ENCODE measurements around the gene TTLL12. TPM values are rescaled to one million over a fixed set of nuclear protein-coding genes. Genes with fewer than 3 reads are reported as not detected.

TTLL12 gene
- total RNA-seq, 1 experiment from 2014 or later = 61.7 TPM

DNA sequence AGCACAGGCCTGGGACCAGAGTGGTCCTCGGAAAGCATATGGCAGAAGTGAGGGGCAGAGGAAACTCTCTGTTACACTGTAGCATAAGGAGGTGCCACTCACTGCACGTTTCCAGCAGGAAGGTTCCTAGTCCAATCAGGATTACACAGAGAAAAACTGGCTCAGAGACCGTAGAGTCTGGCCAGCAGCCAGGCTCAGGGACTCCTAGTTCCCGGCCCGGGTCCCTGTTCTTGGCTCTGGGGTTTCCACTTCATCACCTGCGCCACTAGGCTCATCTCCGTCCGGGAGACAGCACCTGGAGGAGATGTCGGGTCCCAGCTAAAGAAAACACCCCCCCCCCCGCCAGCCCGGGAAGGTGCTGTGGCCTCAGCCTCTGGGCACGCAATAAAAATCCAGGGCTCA is 1.1 kb downstream of the TTLL12 start:
- Histone ChIP-seq H3K27me3 (no peaks in the 10 kb centered on the region), H3K9me3 (no peaks in the 10 kb centered on the region), H3K36me3 (peaks cover 29% of the 10 kb centered on the region), H3K4me3 (peak overlapping the region; percentile 63)
- DNase-seq = peak; percentile 36

DNA sequence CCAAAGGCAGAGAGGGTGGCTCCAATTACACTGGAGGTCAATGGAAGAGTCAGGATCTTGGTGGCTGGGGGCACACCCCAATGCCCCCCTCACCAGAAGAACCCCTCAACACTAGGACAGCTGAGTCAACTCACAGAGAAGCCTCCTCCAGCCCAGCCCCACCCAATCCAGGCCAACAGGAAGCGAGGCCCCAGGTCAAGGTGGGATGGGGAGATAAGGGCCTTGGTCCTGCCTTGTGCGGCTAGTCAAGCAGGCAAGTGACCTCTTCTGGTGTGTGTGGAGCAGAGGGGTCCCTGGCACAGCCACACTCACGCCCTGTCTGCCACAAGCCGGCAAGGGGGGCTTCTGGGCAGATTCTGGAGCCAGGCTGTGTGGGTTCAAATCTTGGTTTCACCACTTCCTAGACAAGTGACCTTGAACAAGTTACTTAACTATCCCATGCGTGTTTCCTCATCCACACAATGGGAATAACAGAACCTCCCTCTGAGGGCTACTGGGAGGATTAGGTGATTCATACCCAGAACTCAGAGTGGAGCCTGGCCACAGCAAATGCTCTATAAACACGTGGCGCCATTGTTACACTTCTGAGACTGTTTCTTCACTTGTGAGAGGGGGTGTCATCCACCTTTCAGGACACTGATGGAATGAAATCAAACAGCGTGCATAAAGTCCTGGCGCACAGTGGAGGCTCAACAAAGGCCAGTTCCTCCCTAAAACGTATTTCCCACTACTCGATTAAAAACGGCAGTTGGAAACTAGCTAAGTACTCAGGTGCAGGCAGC is 3.2 kb downstream of the TTLL12 start:
- Histone ChIP-seq H3K27me3 (no peaks in the 10 kb centered on the region), H3K36me3 (peaks cover 43% of the 10 kb centered on the region), H3K9me3 (no peaks in the 10 kb centered on the region), H3K4me3 (no peak overlapping the region)
- DNase-seq = no peak

DNA sequence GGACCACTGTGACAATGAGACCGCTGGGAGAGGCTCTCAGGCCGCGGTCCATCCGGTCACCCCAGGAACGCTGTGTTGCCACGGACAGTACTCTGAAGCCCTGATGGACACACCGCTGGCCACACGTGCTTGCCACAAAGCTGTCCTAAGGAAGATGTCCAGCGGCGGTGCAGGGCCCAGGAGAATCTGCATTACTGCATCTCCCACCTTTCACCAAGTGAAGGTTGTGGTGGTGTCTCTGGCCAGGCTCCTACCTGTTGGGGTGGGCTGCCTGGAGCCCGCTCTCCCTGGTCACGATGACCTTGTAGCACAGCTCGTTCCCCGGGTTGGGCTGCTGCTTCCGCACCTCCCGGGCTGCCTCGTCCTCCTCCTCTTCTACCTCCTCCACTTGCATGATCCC is 4.2 kb downstream of the TTLL12 start:
- H3K4me3 ChIP-seq = no peak overlapping the region
- no peak for DNase-seq

DNA sequence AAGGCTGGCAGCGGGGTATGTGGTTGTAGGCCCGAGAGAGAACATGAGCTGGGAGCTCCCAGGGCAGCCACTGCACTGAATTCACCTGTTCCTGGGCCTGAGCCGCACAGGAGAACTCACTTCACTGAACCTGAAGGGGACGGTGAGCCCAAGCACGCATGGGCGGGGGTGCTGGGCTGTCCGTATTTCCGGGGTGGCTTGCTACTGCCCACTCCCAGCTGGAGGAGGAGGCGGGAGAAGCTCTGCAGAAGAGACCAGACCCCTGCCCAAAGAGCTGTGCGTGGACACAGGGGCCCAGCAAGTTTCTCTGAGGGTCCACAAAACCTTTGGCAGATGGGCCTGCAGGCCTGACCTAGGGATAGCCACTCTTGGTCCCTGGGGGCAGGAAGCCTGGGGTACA is 4.8 kb downstream of the TTLL12 start:
- Histone ChIP-seq H3K36me3 (peaks cover 49% of the 10 kb centered on the region), H3K9me3 (no peaks in the 10 kb centered on the region), H3K4me3 (no peak overlapping the region), H3K27me3 (no peaks in the 10 kb centered on the region)
- DNase-seq = no peak

More for the DNA sequence above, 4.2 kb downstream of the TTLL12 start:
- Histone ChIP-seq H3K36me3 (peaks cover 46% of the 10 kb centered on the region), H3K27me3 (no peaks in the 10 kb centered on the region), H3K9me3 (no peaks in the 10 kb centered on the region)

DNA sequence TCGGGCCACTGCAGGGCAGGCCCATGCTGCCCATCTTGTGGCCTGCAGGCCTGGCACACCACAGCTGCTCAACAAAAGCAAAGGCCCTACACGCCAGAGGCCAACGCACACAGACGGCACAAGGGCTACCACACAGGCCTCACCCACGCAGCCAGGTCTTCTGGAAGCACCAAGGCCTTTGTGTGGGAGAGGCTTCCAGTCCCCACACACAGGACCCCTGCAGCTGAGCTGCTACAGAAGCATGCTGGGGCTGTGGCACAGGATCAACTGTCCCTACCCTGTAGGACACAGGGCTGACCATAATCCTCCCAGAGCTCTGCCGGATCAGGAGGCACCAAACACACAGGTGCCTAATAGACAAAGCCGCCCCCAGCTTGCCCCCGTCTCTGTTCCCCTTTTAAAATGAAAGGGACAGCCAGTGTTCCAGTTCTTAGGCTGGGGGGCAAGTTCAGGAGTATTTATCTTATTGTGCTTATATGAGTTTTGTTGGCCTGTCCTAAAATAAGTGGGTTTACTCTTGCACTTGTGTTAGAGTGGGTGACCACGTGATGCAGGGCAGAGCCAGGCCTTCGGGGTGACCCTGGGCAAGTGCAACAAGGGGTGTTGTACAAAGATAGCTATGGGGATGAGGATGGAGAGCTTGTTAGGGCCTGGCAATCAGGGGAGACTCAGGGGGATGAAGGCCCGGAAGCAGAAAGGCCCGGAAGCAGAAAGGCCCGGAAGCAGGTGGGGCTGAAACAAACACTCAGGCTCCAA is 5.4 kb downstream of the TTLL12 start:
- peaks cover 49% of the 10 kb centered on the region for H3K36me3 ChIP-seq
- no peak overlapping the region for H3K4me3 ChIP-seq
- no peak for DNase-seq
- H3K9me3 ChIP-seq = no peaks in the 10 kb centered on the region
- H3K27me3 ChIP-seq = no peaks in the 10 kb centered on the region

DNA sequence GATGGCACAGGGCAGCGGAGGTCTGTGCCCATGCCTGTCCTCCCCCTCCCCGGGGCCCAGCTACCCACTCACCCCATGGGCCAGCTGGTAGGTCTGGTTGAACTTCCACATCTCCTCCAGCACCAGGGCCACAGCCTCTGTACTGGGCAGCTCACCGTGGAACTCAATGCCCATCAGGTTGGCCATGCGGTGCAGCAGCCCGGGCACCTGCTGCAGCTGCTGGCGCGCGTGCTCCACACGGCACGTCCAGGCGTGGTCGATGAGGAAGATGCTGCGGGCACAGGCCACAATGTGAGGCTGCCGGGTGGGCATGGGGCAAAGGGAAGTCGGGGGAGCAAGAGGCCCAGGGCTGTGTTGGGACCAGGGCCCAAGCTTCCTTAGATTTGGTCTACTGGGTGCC is 6.3 kb downstream of the TTLL12 start:
- Histone ChIP-seq H3K27me3 (no peaks in the 10 kb centered on the region), H3K4me3 (no peak overlapping the region), H3K9me3 (no peaks in the 10 kb centered on the region), H3K36me3 (peaks cover 49% of the 10 kb centered on the region)
- DNase-seq = no peak

DNA sequence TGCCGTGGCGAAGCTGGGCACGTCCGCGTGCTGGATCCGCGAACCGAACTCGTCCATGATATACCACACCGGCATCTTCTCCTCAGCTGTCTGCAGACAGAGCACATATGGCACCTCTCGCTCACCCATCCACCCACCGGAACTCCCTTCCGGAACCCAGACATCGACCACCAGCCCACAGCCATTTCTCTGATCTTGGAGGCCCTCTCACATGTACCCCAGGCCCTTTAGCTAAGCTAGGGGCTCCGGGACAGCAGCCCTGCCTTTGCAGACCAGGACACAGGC is 7.1 kb downstream of the TTLL12 start:
- no peaks in the 10 kb centered on the region for H3K27me3 ChIP-seq
- H3K4me3 ChIP-seq = no peak overlapping the region
- no peak for DNase-seq
- H3K36me3 ChIP-seq = peaks cover 54% of the 10 kb centered on the region
- no peaks in the 10 kb centered on the region for H3K9me3 ChIP-seq

DNA sequence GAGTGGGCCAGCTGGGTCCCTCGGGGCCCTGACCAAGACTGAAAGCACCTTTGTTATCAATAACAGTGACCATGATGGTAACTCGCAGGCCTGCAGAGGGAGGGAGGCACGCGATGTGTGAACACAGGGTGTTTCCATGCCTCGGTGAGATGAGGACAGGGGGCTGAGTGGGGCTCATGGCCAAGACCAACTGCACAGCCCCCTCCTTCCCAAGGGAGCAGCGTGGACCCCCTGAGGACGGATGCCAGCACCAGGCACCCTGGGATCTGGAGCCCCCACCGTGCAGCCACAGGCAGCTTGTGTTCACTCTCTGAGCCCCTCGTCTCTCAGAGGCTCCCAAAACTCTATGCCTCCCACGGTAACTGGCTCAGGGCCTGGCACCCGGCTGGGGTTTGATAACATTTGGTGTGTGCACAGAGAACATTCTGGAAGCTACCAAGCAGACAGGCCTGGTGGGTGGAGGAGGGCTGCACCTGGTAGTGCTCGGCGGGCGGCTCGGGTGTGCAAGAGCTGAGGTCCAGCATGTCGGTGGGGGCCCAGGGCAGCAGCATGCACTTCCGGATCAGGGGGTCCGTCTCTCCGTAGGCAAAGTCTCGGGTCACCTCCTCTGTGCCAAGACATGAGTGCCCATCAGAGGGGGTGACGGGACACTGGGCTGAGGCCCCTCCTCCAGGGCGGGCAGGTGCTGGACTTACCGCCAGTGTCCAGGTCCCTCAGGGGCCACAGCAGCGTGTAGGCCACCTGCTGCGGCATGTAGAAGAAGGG is 7.6 kb downstream of the TTLL12 start:
- no peaks in the 10 kb centered on the region for H3K9me3 ChIP-seq
- no peaks in the 10 kb centered on the region for H3K27me3 ChIP-seq
- peaks cover 52% of the 10 kb centered on the region for H3K36me3 ChIP-seq
- no peak for DNase-seq
- H3K4me3 ChIP-seq = no peak overlapping the region

DNA sequence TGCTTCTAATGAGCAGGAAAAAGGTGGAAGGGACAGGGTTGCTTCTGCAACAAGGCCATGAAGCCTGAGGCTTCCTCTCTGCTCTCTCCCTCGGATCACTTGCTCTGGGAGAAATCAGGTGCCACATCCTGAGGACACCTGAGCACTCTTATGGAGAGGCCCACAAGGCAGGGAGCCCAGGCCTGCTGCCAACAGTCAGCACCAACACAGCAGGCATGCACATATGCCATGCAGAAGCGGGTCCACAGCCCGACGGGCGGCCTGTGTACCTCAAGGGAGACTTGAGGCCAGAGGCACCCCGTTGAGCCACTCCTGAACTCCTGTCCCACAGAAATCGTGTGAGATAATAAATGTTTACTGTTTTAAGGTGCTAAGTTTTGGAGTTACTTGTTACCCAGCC is 9.5 kb downstream of the TTLL12 start:
- Histone ChIP-seq H3K4me3 (no peak overlapping the region), H3K27me3 (no peaks in the 10 kb centered on the region), H3K9me3 (no peaks in the 10 kb centered on the region), H3K36me3 (peaks cover 48% of the 10 kb centered on the region)
- DNase-seq = no peak

DNA sequence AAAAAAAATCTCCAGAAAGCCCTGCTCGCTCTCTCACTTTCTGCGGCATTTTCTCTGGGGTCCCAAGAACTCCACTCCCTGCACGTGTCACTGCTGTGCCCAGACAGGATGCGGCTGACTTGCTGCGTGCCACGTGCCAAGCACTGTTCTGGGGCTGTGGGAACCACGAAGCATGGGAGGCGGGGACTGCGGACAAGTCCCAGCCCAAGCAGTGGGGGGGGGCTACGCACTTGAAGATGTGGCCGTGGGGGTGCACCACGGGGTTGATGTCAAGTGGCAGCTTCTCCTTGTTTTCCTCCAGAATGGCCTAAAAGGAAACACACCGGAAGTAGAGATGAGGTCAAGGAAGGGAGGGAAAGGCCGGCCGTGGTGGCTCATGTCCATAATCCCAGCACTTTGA is 10.8 kb downstream of the TTLL12 start:
- Histone ChIP-seq H3K4me3 (no peak overlapping the region), H3K36me3 (peaks cover 44% of the 10 kb centered on the region)
- DNase-seq = no peak

DNA sequence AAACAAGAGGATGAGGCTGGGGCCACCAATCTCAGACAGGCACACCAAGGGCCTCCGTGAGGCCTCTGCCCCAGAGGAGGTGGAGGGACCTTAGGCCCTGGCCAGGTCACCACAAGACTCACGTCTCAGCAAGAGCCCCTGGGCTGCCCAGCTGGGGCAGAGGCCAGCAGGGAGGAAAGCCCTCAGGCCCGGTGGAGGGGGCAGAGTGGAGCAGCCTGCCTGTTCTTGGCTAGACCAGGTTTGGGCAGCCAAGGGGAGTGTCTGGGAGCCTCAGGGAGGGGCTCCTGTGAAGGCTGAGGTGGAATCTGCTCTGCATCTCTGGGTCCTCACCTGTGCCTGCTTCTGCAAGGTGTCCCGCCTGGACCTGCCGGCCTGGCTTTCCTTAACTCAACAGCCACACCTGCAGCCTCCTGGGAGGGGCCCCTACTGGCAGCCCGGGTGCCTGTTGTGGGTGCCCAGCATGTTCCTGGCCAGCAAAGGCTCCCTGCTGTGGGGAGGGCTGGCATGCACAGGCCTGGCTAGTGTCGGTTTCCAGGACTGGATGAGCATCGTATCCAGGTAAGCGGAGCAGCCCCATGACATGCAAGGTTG is 11.9 kb downstream of the TTLL12 start:
- peaks cover 42% of the 10 kb centered on the region for H3K36me3 ChIP-seq
- no peak for DNase-seq

More for the DNA sequence above, 10.8 kb downstream of the TTLL12 start:
- Histone ChIP-seq H3K9me3 (no peaks in the 10 kb centered on the region), H3K27me3 (no peaks in the 10 kb centered on the region)

DNA sequence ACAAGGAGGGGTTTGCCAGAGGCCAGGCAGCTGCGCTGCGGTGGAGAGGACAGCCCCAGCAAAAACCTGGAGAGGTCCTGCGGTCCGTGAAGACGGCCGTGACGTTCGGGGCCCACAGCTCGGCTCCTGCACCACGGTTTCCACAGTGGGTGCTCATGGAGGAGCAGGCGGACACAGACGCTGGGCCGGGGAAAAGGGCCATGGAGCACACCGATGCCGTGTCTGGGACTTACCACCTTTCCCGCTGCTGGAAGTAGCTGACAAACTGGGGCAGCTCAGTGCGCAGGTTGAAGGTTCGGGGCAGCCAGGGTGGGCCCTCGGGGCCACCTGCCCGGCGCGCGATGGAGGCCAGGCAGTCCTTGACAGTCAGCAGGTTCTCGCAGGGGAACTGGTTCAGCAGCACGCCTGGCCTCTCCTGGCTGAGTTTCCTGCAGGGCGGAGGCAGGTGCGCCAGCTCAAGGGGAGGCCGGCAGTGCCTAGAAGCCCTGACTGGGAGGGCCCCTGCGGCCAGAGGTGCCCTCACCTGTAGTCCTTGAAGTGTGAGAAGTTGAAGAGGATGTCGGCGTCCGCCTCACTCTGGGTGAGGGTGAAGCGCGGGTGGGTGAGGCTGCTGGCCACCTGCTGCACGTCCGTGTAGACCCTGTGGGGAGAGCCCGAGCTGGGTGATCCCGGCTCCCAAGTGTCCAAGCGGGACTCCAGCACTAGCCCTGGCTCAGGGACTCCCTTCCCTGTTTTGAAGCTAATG is 12.8 kb downstream of the TTLL12 start:
- Histone ChIP-seq H3K4me3 (no peak overlapping the region), H3K27me3 (no peaks in the 10 kb centered on the region), H3K9me3 (no peaks in the 10 kb centered on the region), H3K36me3 (peaks cover 41% of the 10 kb centered on the region)
- no peak for DNase-seq

More for the DNA sequence above, 11.9 kb downstream of the TTLL12 start:
- H3K4me3 ChIP-seq = no peak overlapping the region
- H3K9me3 ChIP-seq = no peaks in the 10 kb centered on the region
- H3K27me3 ChIP-seq = no peaks in the 10 kb centered on the region

DNA sequence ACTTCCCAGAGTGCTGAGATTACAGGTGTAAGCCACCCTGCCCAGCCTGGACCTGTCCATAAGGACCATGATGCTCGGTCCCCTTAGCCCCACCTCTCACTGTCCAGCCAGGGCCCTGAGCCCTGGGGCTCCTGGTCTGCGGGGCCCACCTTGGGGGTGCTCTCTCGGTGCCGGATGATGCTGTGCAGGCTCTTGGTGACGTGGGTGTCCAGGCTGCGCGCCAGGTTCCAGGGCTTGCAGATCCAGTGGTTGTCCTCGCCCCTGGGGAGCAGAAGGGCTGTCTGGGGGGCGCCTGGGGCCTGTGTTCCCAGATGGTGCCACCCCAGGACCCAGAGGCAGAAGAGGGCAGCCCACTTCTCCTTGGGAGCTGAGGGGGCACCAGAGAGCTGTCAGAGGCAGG is 13.4 kb downstream of the TTLL12 start:
- H3K36me3 ChIP-seq = peaks cover 37% of the 10 kb centered on the region
- no peak for DNase-seq
- H3K9me3 ChIP-seq = no peaks in the 10 kb centered on the region
- no peaks in the 10 kb centered on the region for H3K27me3 ChIP-seq
- no peak overlapping the region for H3K4me3 ChIP-seq

DNA sequence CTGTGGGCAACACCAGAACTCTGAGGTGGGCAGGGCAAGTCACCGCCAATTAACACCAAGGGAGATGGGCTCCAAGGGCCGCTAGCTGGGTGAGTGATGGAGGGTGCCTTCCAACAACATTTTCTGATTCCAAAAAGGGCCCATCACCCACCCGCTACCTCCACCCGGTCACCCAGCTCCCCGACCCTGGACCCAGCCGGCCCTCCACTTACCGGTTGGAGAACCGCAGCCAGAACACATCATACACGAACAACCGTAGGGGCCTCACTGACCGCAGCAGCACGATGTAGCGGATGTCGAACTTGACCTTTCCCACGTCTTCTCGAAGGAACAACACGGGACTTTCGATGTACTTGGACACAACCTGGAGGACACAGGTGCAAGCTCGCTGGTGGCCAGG is 14.7 kb downstream of the TTLL12 start:
- Histone ChIP-seq H3K27me3 (no peaks in the 10 kb centered on the region), H3K9me3 (no peaks in the 10 kb centered on the region), H3K36me3 (peaks cover 34% of the 10 kb centered on the region), H3K4me3 (no peak overlapping the region)
- no peak for DNase-seq

DNA sequence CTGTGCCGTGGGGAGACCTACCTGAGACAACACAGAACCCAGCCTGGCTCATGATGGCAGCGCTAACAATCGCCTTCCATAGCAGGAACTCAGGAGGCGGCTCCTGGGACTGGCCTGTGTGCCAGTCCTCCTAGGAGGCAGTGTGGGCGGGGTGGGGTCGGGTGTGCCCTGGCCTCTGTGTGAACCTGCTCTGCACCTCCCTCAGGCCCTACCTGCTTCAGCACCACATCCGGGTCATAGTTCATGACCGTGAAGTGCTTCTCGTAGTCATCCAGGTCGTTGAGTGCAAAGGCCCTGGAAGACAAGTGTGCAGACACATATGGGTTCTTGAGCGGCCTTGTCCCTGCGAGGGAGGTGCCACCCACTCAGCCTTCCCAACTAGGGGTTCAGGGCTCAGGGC is 15.3 kb downstream of the TTLL12 start:
- no peak overlapping the region for H3K4me3 ChIP-seq
- DNase-seq = no peak
- H3K9me3 ChIP-seq = no peaks in the 10 kb centered on the region

DNA sequence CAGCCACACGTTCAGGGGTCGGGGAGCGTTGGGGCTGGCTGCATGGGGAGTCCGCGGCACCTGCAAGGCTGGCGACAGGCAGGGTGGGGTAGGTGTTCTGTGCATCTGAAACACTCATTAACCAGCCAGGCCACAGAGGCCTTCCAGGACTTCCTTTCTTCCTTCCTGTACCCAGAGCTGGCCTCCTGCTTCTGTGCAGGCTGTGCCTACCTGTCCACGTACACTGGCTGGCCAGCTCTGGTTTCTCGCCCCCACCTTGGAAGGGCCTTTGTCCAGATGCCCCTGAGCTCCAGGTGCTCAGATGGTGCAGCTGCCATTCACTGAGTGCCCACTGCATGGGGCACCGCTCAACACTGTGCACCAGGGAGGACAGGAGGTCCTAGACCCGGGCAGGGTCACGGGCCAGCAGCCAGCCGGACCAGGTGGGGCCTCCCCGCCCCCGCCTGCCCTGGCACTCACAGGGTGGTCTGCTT is 15.9 kb downstream of the TTLL12 start:
- Histone ChIP-seq H3K9me3 (no peaks in the 10 kb centered on the region), H3K4me3 (no peak overlapping the region), H3K27me3 (no peaks in the 10 kb centered on the region), H3K36me3 (peaks cover 36% of the 10 kb centered on the region)
- DNase-seq = no peak

More for the DNA sequence above, 15.3 kb downstream of the TTLL12 start:
- Histone ChIP-seq H3K27me3 (no peaks in the 10 kb centered on the region), H3K36me3 (peaks cover 36% of the 10 kb centered on the region)
